HFF-Myc (cell line): ENCODE measurements around the gene MTMR12.
"Not testable (repeated sequence)": the region's sequence is repeated elsewhere in the genome, so short reads cannot be mapped to it uniquely, and the experiment has no call there.

Source experiments
- DNase-seq: peaks from one replicate; pipeline ENCODE4 v3.0.0-alpha.2; 2011; ENCODE audit warnings: low read depth; ENCODE audit errors: extremely low read depth
- H3K4me3 ChIP-seq: replicated peaks from 2 replicates; pipeline ENCODE4 v1.5.1; 2011; ENCODE audit warnings: low read depth, mild to moderate bottlenecking, control low read depth, low read length
- CTCF ChIP-seq: IDR thresholded peaks from 2 replicates; pipeline ENCODE4 v1.5.1; 2012; ENCODE audit warnings: mild to moderate bottlenecking, low read depth, low read length, control low read depth; ENCODE audit errors: missing control alignments

Gene MTMR12

GRCh38 chr5:32302835-32303754 is 9.6 kb downstream of the MTMR12 start:
- H3K4me3 ChIP-seq: no peak overlapping the region
- TF ChIP-seq CTCF: no peak
- DNase-seq: no peak

- no peak overlapping the region for H3K4me3 ChIP-seq
- no peak for DNase-seq
- TF ChIP-seq CTCF: no peak
Measured at GRCh38 chr5:32301891-32302290, 10.8 kb downstream of the MTMR12 start.

- DNase-seq: no peak
Measured at GRCh38 chr5:32299059-32299677, 13.6 kb downstream of the MTMR12 start.

GRCh38 chr5:32298059-32298415 is 14.7 kb downstream of the MTMR12 start:
- no peak for TF ChIP-seq CTCF
- no peak for DNase-seq
- H3K4me3 ChIP-seq: no peak overlapping the region

More at GRCh38 chr5:32299059-32299677, 13.6 kb downstream of the MTMR12 start:
- TF ChIP-seq CTCF: no peak
- H3K4me3 ChIP-seq: no peak overlapping the region

GRCh38 chr5:32297181-32298058 is 15.3 kb downstream of the MTMR12 start:
- no peak for DNase-seq
- no peak overlapping the region for H3K4me3 ChIP-seq
- no peak for TF ChIP-seq CTCF

- H3K4me3 ChIP-seq, DNase-seq: not testable (repeated sequence)
Measured at GRCh38 chr5:32295966-32296772, 16.6 kb downstream of the MTMR12 start.
